HEK293 (cell line): Measurements from ENCODE around the gene PPM1L.
A peak's percentile ranks its signal among the peaks of the same experiment; 100 is the strongest.

Experiments used
- CTCF ChIA-PET: fragments of 350-600 bp; formaldehyde crosslinking; extraction: SDS; loops from one replicate; lab custom pipeline; 2021; ENCODE audit warnings: antibody characterized with exemption; lab: Yijun Ruan, JAX
- POLR2A ChIA-PET: fragments of 300-600 bp; formaldehyde crosslinking; extraction: SDS; loops from one replicate; lab custom pipeline; 2020; ENCODE audit warnings: antibody characterized with exemption, inconsistent platforms; lab: Yijun Ruan, JAX
- H3K27ac ChIP-seq: fragments of 200-500 bp; sonication (Bioruptor generic); 2 replicates; pipeline ENCODE4 v1.5.1; 2014; ENCODE audit warnings: low read depth, low read length, control low read depth, inconsistent platforms; ENCODE audit errors: extremely low read depth
- H3K36me3 ChIP-seq, 2 experiments: fragments of 200-500 bp in 1 of 2; sonication (Bioruptor generic) in 1 of 2; 1 replicate in 1 of 2; 2 replicates in 1 of 2; pipeline ENCODE4 v1.5.1; 2014 to 2017; ENCODE audit warnings: inconsistent platforms in 2 of 2, low read length in 2 of 2; ENCODE audit not compliant: control insufficient read depth in 2 of 2, insufficient read depth in 1 of 2
- H3K4me1 ChIP-seq: fragments of 200-500 bp; sonication (Bioruptor generic); 2 replicates; pipeline ENCODE4 v1.5.1; 2014; ENCODE audit warnings: mild to moderate bottlenecking, low read length, inconsistent platforms; ENCODE audit not compliant: control insufficient read depth, insufficient read depth
- H3K4me3 ChIP-seq: 2 replicates; pipeline ENCODE4 v1.5.1; 2011; ENCODE audit warnings: low read depth, mild to moderate bottlenecking, control low read depth, low read length, moderate library complexity
- H3K9me3 ChIP-seq: fragments of 200-500 bp; sonication (Bioruptor generic); 2 replicates; pipeline ENCODE4 v1.5.1; 2014; ENCODE audit warnings: low read depth, low read length, inconsistent platforms; ENCODE audit not compliant: control insufficient read depth, insufficient read depth
- BCL11A ChIP-seq: fragments of 450-650 bp; formaldehyde crosslinking; IDR thresholded peaks from 2 replicates; pipeline ENCODE4 v1.5.1; 2016; ENCODE audit warnings: low read depth, missing biosample characterization, missing genetic modification characterization
- HOXC10 ChIP-seq: sonication (generic); formaldehyde crosslinking; IDR thresholded peaks from 2 replicates; pipeline ENCODE4 v1.8.1; 2023; ENCODE audit warnings: mild to moderate bottlenecking, missing genetic modification reagents
- MZF1 ChIP-seq: fragments of 450-650 bp; formaldehyde crosslinking; IDR thresholded peaks from 2 replicates; pipeline ENCODE4 v1.5.1; 2017; ENCODE audit warnings: missing biosample characterization, missing genetic modification characterization, borderline replicate concordance
- OSR2 ChIP-seq: fragments of 450-650 bp; formaldehyde crosslinking; IDR thresholded peaks from 2 replicates; pipeline ENCODE4 v1.5.1; 2016; ENCODE audit warnings: missing biosample characterization, missing genetic modification characterization
- PRDM2 ChIP-seq: fragments of 450-650 bp; formaldehyde crosslinking; IDR thresholded peaks from 2 replicates; pipeline ENCODE4 v1.5.1; 2016; ENCODE audit warnings: missing biosample characterization, missing genetic modification characterization, borderline replicate concordance
- SETDB1 ChIP-seq: IDR thresholded peaks from one replicate; pipeline ENCODE4 v1.6.1; 2017; ENCODE audit warnings: mild to moderate bottlenecking, low read length, moderate library complexity, mixed read lengths; ENCODE audit not compliant: insufficient read length
- SP3 ChIP-seq: fragments of 450-650 bp; formaldehyde crosslinking; IDR thresholded peaks from 2 replicates; pipeline ENCODE4 v1.5.1; 2016; ENCODE audit warnings: missing biosample characterization, missing genetic modification characterization
- ZFP69B ChIP-seq: fragments of 450-650 bp; formaldehyde crosslinking; IDR thresholded peaks from 2 replicates; pipeline ENCODE4 v1.5.1; 2016; ENCODE audit warnings: missing biosample characterization, missing genetic modification characterization
- ZNF112 ChIP-seq: fragments of 450-650 bp; formaldehyde crosslinking; IDR thresholded peaks from 2 replicates; pipeline ENCODE4 v1.5.0; 2017; ENCODE audit warnings: missing biosample characterization, missing genetic modification characterization
- ZNF132 ChIP-seq: fragments of 450-650 bp; formaldehyde crosslinking; IDR thresholded peaks from 2 replicates; pipeline ENCODE4 v1.5.1; 2017; ENCODE audit warnings: missing biosample characterization, missing genetic modification characterization, borderline replicate concordance
- ZNF223 ChIP-seq: fragments of 450-650 bp; formaldehyde crosslinking; IDR thresholded peaks from 2 replicates; pipeline ENCODE4 v1.5.1; 2016; ENCODE audit warnings: missing biosample characterization, missing genetic modification characterization
- ZNF23 ChIP-seq: fragments of 450-650 bp; formaldehyde crosslinking; IDR thresholded peaks from 2 replicates; pipeline ENCODE4 v1.5.1; 2016; ENCODE audit warnings: missing biosample characterization, missing genetic modification characterization, borderline replicate concordance
- ZNF239 ChIP-seq: fragments of 450-650 bp; formaldehyde crosslinking; IDR thresholded peaks from 2 replicates; pipeline ENCODE4 v1.5.1; 2016; ENCODE audit warnings: missing biosample characterization, missing genetic modification characterization
- ZNF366 ChIP-seq: fragments of 450-650 bp; formaldehyde crosslinking; conservative IDR thresholded peaks from 2 replicates; pipeline ENCODE4 v1.5.1; 2016; ENCODE audit warnings: missing biosample characterization, missing genetic modification characterization
- ZNF513 ChIP-seq: fragments of 450-650 bp; IDR thresholded peaks from 2 replicates; pipeline ENCODE4 v1.5.1; 2018; ENCODE audit warnings: missing biosample characterization, missing genetic modification characterization
- ZNF580 ChIP-seq: fragments of 450-650 bp; formaldehyde crosslinking; IDR thresholded peaks from 2 replicates; pipeline ENCODE4 v1.5.1; 2016; ENCODE audit warnings: missing biosample characterization, missing genetic modification characterization
- ZNF701 ChIP-seq: fragments of 450-650 bp; formaldehyde crosslinking; IDR thresholded peaks from 2 replicates; pipeline ENCODE4 v1.5.1; 2016; ENCODE audit warnings: missing biosample characterization, missing genetic modification characterization
- ZNF785 ChIP-seq: fragments of 450-650 bp; formaldehyde crosslinking; IDR thresholded peaks from 2 replicates; pipeline ENCODE4 v1.5.1; 2016; ENCODE audit warnings: missing biosample characterization, missing genetic modification characterization
- ZNF792 ChIP-seq: fragments of 450-650 bp; formaldehyde crosslinking; IDR thresholded peaks from 2 replicates; pipeline ENCODE4 v1.5.1; 2016; ENCODE audit warnings: missing biosample characterization, missing genetic modification characterization
- ZNF830 ChIP-seq: fragments of 450-650 bp; IDR thresholded peaks from 2 replicates; pipeline ENCODE4 v1.5.0; 2018; ENCODE audit warnings: missing biosample characterization, missing genetic modification characterization, low read depth, mild to moderate bottlenecking, moderate library complexity
- ZSCAN16 ChIP-seq: fragments of 450-650 bp; formaldehyde crosslinking; IDR thresholded peaks from 2 replicates; pipeline ENCODE4 v1.5.1; 2016; ENCODE audit warnings: missing biosample characterization, missing genetic modification characterization
- TF ChIP-seq, protein P1 (sequence below): fragments of 450-650 bp; formaldehyde crosslinking; optimal IDR thresholded peaks from 2 replicates; pipeline ENCODE3; 2016; ENCODE audit warnings: missing biosample characterization, mild to moderate bottlenecking, missing genetic modification characterization
- TF ChIP-seq, protein P2 (sequence below): fragments of 450-650 bp; formaldehyde crosslinking; IDR thresholded peaks from 2 replicates; pipeline ENCODE4 v1.5.1; 2016; ENCODE audit warnings: missing biosample characterization, missing genetic modification characterization

PPM1L gene

DNA sequence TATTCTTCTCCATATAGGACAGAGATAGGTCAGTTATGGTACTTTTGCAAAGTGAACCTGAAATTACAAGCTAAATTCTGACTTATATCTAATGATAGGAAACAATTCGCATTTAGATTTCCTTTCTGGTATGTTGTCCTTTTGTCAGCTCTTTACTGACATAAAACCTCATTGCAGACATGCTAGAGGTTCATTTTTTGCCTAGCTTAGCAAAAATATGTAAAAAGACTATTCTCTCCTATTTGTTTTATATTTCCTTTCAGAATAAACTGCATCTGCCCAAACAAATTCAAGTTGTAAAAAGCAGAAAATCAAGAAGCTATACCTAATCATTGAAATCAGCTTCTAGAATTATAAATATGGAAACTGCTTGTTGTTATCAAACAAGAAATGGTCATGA lies 168.7 kb downstream of the PPM1L start (continued):
- TF ChIP-seq, protein P1, sequence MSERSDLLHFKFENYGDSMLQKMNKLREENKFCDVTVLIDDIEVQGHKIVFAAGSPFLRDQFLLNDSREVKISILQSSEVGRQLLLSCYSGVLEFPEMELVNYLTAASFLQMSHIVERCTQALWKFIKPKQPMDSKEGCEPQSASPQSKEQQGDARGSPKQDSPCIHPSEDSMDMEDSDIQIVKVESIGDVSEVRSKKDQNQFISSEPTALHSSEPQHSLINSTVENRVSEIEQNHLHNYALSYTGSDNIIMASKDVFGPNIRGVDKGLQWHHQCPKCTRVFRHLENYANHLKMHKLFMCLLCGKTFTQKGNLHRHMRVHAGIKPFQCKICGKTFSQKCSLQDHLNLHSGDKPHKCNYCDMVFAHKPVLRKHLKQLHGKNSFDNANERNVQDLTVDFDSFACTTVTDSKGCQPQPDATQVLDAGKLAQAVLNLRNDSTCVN (tag by site-specific recombination), result no peak
- no peak for TF ChIP-seq BCL11A
- TF ChIP-seq, all 188 proteins: peak for 0

GRCh38 chr3:160927620-160928019 lies 171.6 kb downstream of the PPM1L start:
- no peaks in the 10 kb centered on the region for H3K4me1 ChIP-seq
- no peak overlapping the region for H3K4me3 ChIP-seq
- TF ChIP-seq, protein P2, sequence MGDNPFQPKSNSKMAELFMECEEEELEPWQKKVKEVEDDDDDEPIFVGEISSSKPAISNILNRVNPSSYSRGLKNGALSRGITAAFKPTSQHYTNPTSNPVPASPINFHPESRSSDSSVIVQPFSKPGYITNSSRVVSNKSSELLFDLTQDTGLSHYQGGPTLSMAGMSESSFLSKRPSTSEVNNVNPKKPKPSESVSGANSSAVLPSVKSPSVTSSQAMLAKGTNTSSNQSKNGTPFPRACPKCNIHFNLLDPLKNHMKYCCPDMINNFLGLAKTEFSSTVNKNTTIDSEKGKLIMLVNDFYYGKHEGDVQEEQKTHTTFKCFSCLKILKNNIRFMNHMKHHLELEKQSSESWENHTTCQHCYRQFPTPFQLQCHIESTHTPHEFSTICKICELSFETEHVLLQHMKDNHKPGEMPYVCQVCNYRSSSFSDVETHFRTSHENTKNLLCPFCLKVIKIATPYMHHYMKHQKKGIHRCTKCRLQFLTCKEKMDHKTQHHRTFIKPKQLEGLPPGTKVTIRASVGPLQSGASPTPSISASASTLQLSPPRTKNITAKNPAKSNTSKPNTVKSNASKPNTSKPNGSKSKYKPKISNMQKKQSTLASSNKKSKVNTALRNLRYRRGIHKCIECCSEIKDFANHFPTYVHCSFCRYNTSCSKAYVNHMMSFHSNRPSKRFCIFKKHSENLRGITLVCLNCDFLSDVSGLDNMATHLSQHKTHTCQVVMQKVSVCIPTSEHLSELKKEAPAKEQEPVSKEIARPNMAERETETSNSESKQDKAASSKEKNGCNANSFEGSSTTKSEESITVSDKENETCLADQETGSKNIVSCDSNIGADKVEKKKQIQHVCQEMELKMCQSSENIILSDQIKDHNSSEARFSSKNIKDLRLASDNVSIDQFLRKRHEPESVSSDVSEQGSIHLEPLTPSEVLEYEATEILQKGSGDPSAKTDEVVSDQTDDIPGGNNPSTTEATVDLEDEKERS, result no peak
- TF ChIP-seq SETDB1, result no peak
- no peak for TF ChIP-seq MZF1 (tag by site-specific recombination)
- TF ChIP-seq ZNF223 (tag by site-specific recombination), result no peak
- no peak for TF ChIP-seq SP3 (tag by site-specific recombination)
- no peak for TF ChIP-seq ZNF513 (tag by site-specific recombination)
- TF ChIP-seq HOXC10 (CRISPR knock-in tag), result no peak
- TF ChIP-seq ZNF112 (tag by site-specific recombination), result no peak
- no peak for TF ChIP-seq ZNF792 (tag by site-specific recombination)
- TF ChIP-seq ZNF785 (tag by site-specific recombination), result no peak
- TF ChIP-seq ZNF701 (tag by site-specific recombination), result no peak
- no peak for TF ChIP-seq ZNF580 (tag by site-specific recombination)
- no peak for TF ChIP-seq ZNF239 (tag by site-specific recombination)
- TF ChIP-seq ZNF366, result no peak
- no peak for TF ChIP-seq ZNF132
- no peak for TF ChIP-seq ZSCAN16 (tag by site-specific recombination)
- no peak for TF ChIP-seq ZFP69B (tag by site-specific recombination)
- TF ChIP-seq, all 188 proteins: peak for 0
- no peaks in the 10 kb centered on the region for H3K9me3 ChIP-seq
- ChIA-PET POLR2A (no interaction called here), CTCF (interaction anchor here (0.6 to 1.1 kb wide), 6 partner anchors 9 to 347 kb away, joined by 3 to 4 read pairs (median 4); no protein-coding TSS in a partner anchor)
- no peaks in the 10 kb centered on the region for H3K36me3 ChIP-seq
- no peak overlapping the region for H3K27ac ChIP-seq

GRCh38 chr3:160928183-160928726 lies 172.2 kb downstream of the PPM1L start:
- CTCF ChIA-PET, result interaction anchor here (0.7 to 1.4 kb wide), 6 partner anchors 9 to 1864 kb away, joined by 3 to 6 read pairs (median 3); no protein-coding TSS in a partner anchor
- no peak overlapping the region for H3K27ac ChIP-seq
- H3K4me1 ChIP-seq, result no peaks in the 10 kb centered on the region
- H3K36me3 ChIP-seq, result no peaks in the 10 kb centered on the region
- H3K9me3 ChIP-seq, result no peaks in the 10 kb centered on the region
- POLR2A ChIA-PET, result no interaction called here
- no peak overlapping the region for H3K4me3 ChIP-seq
- TF ChIP-seq OSR2 (tag by site-specific recombination) (peak; percentile 45; the same call in 1 of the 2 replicates), ZNF23 (tag by site-specific recombination) (no peak), PRDM2 (tag by site-specific recombination) (no peak), ZNF223 (tag by site-specific recombination) (no peak), ZNF830 (tag by site-specific recombination) (no peak)
